Measurements from ENCODE around the gene RUFY4.

GRCh38 chr2:218026244-218026643, 42.8 kb upstream of the RUFY4 start:
- TF ChIP-seq ZBTB8A (IDR thresholded peaks at IDR 0.05; ENCODE audit: partially characterized antibody) (no peak), HCFC1 (IDR thresholded peaks at IDR 0.05; ENCODE audit: low read depth, low read length) (no peak), NFATC3 (IDR thresholded peaks at IDR 0.05) (no peak), PHB2 (IDR thresholded peaks at IDR 0.05; ENCODE audit: low read depth) (no peak), JUND (IDR thresholded peaks at IDR 0.05; ENCODE audit: borderline replicate concordance, low read depth, low read length) (no peak), JUND (tag; IDR thresholded peaks at IDR 0.05; ENCODE audit: borderline replicate concordance, low read depth, low read length) (no peak), NFXL1 (CRISPR knock-in tag; IDR thresholded peaks at IDR 0.05) (no peak), JUN (IDR thresholded peaks at IDR 0.05; ENCODE audit: borderline replicate concordance, low read depth, low read length) (no peak), JUN (CRISPR knock-in tag; IDR thresholded peaks at IDR 0.05; ENCODE audit: borderline replicate concordance) (no peak), HNRNPK (IDR thresholded peaks at IDR 0.05; ENCODE audit: low read depth, low read length, poor library complexity, severe bottlenecking) (no peak)

Data from K562 (cell line).